H9 (cell line): ENCODE measurements around the gene CCDC12. TPM values are rescaled to one million over a fixed set of nuclear protein-coding genes. Genes with fewer than 3 reads are reported as not detected.

ENCODE experiments used
- DNase-seq: peaks from one replicate; pipeline ENCODE4 v3.0.0-alpha.2; 2017
- H2AFZ ChIP-seq: one replicate; pipeline ENCODE4 v1.6.1; 2013; ENCODE audit warnings: mild to moderate bottlenecking, low read length, control low read depth, moderate library complexity
- H2AK5ac ChIP-seq: 2 replicates; pipeline ENCODE4 v1.6.1; 2013; ENCODE audit warnings: low read length, control low read depth, mixed read lengths; ENCODE audit not compliant: insufficient read length
- H2BK120ac ChIP-seq: one replicate; pipeline ENCODE4 v1.6.1; 2013; ENCODE audit warnings: low read depth, mild to moderate bottlenecking, low read length, control low read depth, inconsistent platforms; ENCODE audit not compliant: poor library complexity, severe bottlenecking
- H2BK12ac ChIP-seq: 2 replicates; pipeline ENCODE4 v1.6.1; 2013; ENCODE audit warnings: low read length, control low read depth, mixed read lengths, low read depth; ENCODE audit not compliant: insufficient read length
- H2BK15ac ChIP-seq: 2 replicates; pipeline ENCODE4 v1.6.1; 2013; ENCODE audit warnings: low read depth, low read length, control low read depth
- H2BK20ac ChIP-seq: one replicate; pipeline ENCODE4 v1.6.1; 2013; ENCODE audit warnings: low read depth, mild to moderate bottlenecking, low read length, control low read depth, inconsistent platforms; ENCODE audit not compliant: poor library complexity, severe bottlenecking
- H2BK5ac ChIP-seq: 2 replicates; pipeline ENCODE4 v1.6.1; 2013; ENCODE audit warnings: low read length, control low read depth, mixed read lengths; ENCODE audit not compliant: insufficient read length
- H3K14ac ChIP-seq: 2 replicates; pipeline ENCODE4 v1.6.1; 2013; ENCODE audit warnings: low read length, control low read depth; ENCODE audit not compliant: insufficient read depth
- H3K18ac ChIP-seq: 2 replicates; pipeline ENCODE4 v1.6.1; 2013; ENCODE audit warnings: low read depth, mild to moderate bottlenecking, mixed read lengths, low read length, control low read depth; ENCODE audit not compliant: insufficient read length
- H3K23ac ChIP-seq: 2 replicates; pipeline ENCODE4 v1.6.1; 2013; ENCODE audit warnings: low read length, control low read depth, mixed read lengths, low read depth; ENCODE audit not compliant: insufficient read length
- H3K23me2 ChIP-seq: 2 replicates; pipeline ENCODE4 v1.6.1; 2013; ENCODE audit warnings: low read depth, mild to moderate bottlenecking, mixed read lengths, low read length, control low read depth; ENCODE audit not compliant: insufficient read length, poor library complexity, severe bottlenecking
- H3K27ac ChIP-seq: 2 replicates; pipeline ENCODE4 v1.5.1; 2013; ENCODE audit warnings: low read length, control low read depth, mixed read lengths, low read depth; ENCODE audit not compliant: insufficient read length
- H3K27me3 ChIP-seq: 2 replicates; pipeline ENCODE4 v1.6.1; 2013; ENCODE audit warnings: low read length, control low read depth, inconsistent platforms; ENCODE audit not compliant: insufficient read depth
- H3K4ac ChIP-seq: 2 replicates; pipeline ENCODE4 v1.6.1; 2013; ENCODE audit warnings: low read depth, mild to moderate bottlenecking, control low read depth, inconsistent platforms, low read length, moderate library complexity
- H3K4me1 ChIP-seq: 2 replicates; pipeline ENCODE4 v1.6.1; 2013; ENCODE audit warnings: low read length, control low read depth, inconsistent platforms; ENCODE audit not compliant: insufficient read depth
- H3K4me2 ChIP-seq: 2 replicates; pipeline ENCODE4 v1.6.1; 2013; ENCODE audit warnings: low read length, control low read depth, mixed read lengths; ENCODE audit not compliant: insufficient read length, insufficient read depth
- H3K56ac ChIP-seq: 2 replicates; pipeline ENCODE4 v1.6.1; 2013; ENCODE audit warnings: low read depth, mild to moderate bottlenecking, mixed read lengths, low read length, control low read depth; ENCODE audit not compliant: insufficient read length
- H3K79me1 ChIP-seq: 2 replicates; pipeline ENCODE4 v1.6.1; 2013; ENCODE audit warnings: low read depth, mild to moderate bottlenecking, moderate library complexity, low read length, control low read depth, inconsistent platforms; ENCODE audit not compliant: insufficient read depth, poor library complexity, severe bottlenecking
- H3K79me2 ChIP-seq: 2 replicates; pipeline ENCODE4 v1.6.1; 2013; ENCODE audit warnings: low read length, control low read depth, inconsistent platforms; ENCODE audit not compliant: insufficient read depth
- H3K9ac ChIP-seq: 2 replicates; pipeline ENCODE4 v1.6.1; 2013; ENCODE audit warnings: low read length, control low read depth, mixed read lengths; ENCODE audit not compliant: insufficient read length; ENCODE audit errors: extremely low read depth
- H3K9me3 ChIP-seq: one replicate; pipeline ENCODE4 v1.6.1; 2013; ENCODE audit warnings: low read depth, low read length, inconsistent platforms; ENCODE audit not compliant: control insufficient read depth
- H3T11ph ChIP-seq: one replicate; pipeline ENCODE4 v1.6.1; 2013; ENCODE audit warnings: mild to moderate bottlenecking, low read length, control low read depth, inconsistent platforms
- H4K20me1 ChIP-seq: one replicate; pipeline ENCODE4 v1.6.1; 2013; ENCODE audit not compliant: control insufficient read depth, insufficient read length, insufficient read depth
- H4K5ac ChIP-seq: 2 replicates; pipeline ENCODE4 v1.6.1; 2013; ENCODE audit warnings: low read depth, mild to moderate bottlenecking, mixed read lengths, low read length, control low read depth; ENCODE audit not compliant: insufficient read length
- H4K8ac ChIP-seq: replicated peaks from 2 replicates; pipeline ENCODE4 v1.6.1; 2013; ENCODE audit warnings: low read length, control low read depth, mixed read lengths, low read depth; ENCODE audit not compliant: insufficient read length
- H4K91ac ChIP-seq: 2 replicates; pipeline ENCODE4 v1.6.1; 2013; ENCODE audit warnings: low read depth, mild to moderate bottlenecking, moderate library complexity, mixed read lengths, low read length, control low read depth; ENCODE audit not compliant: insufficient read length
- H3K27ac Mint-ChIP-seq, 3 experiments: 2 replicates in 2 of 3; 3 replicates in 1 of 3; pipeline ENCODE4 v1.8.0; 2020 to 2021; ENCODE audit warnings: mixed read lengths in 3 of 3, mild to moderate bottlenecking in 1 of 3, moderate library complexity in 1 of 3
- H3K27me3 Mint-ChIP-seq: 2 replicates; pipeline ENCODE4 v1.8.0; 2021; ENCODE audit warnings: low read depth, mild to moderate bottlenecking, moderate library complexity, mixed read lengths
- H3K36me3 Mint-ChIP-seq, 3 experiments: 2 replicates in 2 of 3; 3 replicates in 1 of 3; pipeline ENCODE4 v1.8.0; 2020 to 2021; ENCODE audit warnings: low read depth in 3 of 3, mixed read lengths in 3 of 3; ENCODE audit not compliant: insufficient read depth in 1 of 3
- H3K4me1 Mint-ChIP-seq, 2 experiments: 2 replicates each; pipeline ENCODE4 v1.8.0; 2020; ENCODE audit warnings: mixed read lengths in 2 of 2
- H3K4me3 Mint-ChIP-seq, 2 experiments: 2 replicates in 1 of 2; 3 replicates in 1 of 2; pipeline ENCODE4 v1.8.0; 2020 to 2021; ENCODE audit warnings: mild to moderate bottlenecking in 2 of 2, mixed read lengths in 2 of 2, moderate library complexity in 1 of 2
- H3K9me3 Mint-ChIP-seq, 2 experiments: 2 replicates in 1 of 2; 3 replicates in 1 of 2; pipeline ENCODE4 v1.8.0; 2020; ENCODE audit warnings: mild to moderate bottlenecking in 2 of 2, mixed read lengths in 2 of 2, moderate library complexity in 1 of 2
- WGBS: extraction: QIAGEN DNeasy Blood & Tissue Kit; methylation state at CpG from one replicate; pipeline ENCODE4 v1.1.7; 2013; ENCODE audit warnings: missing lambda C conversion rate, low lambda C conversion rate, mixed read lengths; ENCODE audit not compliant: insufficient read length; ENCODE audit errors: extremely low coverage; 5-methylcytosine and 5-hydroxymethylcytosine counted together
- total RNA-seq: library from RNA; stranded (reverse); gene quantifications from 2 replicates; pipeline ENCODE4 v1.2.1, GENCODE V29; 2021
- TF ChIP-seq, protein P1 (sequence below): fragments of 200-600 bp; sonication (generic); conservative IDR thresholded peaks from 3 replicates; pipeline ENCODE4 v1.8.0; 2021; ENCODE audit warnings: antibody characterized with exemption, mild to moderate bottlenecking

The CCDC12 gene
- total RNA-seq, 1 experiment from 2014 or later = 54.0 TPM

DNA sequence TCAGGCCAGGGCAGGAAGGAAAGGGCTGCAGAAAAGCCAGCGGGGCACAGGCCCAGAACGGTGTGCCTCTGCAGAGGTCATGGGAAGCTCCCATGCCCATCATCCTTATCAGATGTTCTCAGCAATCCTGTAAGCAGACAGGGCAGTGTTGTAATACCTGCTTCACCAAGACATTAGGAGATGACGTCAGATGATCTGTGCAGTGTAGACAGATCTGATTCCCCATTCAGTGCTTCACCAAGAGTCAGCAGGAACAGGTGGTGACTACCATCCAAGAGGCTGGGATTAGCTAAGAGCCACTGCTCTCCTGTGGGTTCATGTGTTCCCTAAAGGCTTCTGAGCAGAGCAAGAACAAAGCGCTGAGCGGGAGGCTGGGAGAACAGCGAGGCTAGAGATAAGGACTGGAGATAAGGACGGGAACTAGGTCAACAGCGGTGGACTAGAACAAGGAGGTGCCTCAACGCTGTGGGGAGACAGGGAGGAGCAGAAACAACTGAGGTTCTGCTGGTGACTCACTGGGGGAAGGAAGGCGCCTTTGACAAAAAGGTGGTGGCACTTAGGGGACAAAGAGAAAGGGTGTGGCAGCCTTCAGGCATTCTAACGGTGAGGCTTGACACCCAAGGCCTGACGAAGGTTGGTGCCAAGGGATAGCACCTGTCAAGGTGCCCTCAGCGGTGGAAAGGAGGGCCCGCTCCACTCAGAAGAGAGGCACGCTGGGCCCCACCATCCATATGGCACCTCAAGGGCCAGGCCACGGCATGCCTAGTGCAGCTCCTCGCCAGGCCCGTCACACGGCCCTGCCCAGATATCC lies 28.4 kb downstream of the CCDC12 start:
- Mint-ChIP-seq H3K9me3 (no peaks in the 10 kb centered on the region; a peak in 1 of 5 replicates), H3K27me3 (no peaks in the 10 kb centered on the region), H3K4me1 (peaks cover 48 to 70% of the 10 kb centered on the region in 2 experiments), H3K36me3 (peaks cover 6 to 23% (median 17%) of the 10 kb centered on the region in 3 experiments), H3K4me3 (no peak overlapping the region), H3K27ac (peak overlapping the region in 2 of 3 experiments; percentile 41 to 57; a peak in 2 of 7 replicates)
- Histone ChIP-seq H2AFZ (no peak overlapping the region), H3K79me2 (peaks cover 36% of the 10 kb centered on the region; the same call in 1 of the 2 replicates), H3K23me2 (no peaks in the 10 kb centered on the region), H2BK12ac (no peak overlapping the region), H3K4me1 (peaks cover 8% of the 10 kb centered on the region; the same call in 1 of the 2 replicates), H2BK5ac (no peak overlapping the region), H3K9ac (no peak overlapping the region), H4K91ac (no peak overlapping the region), H3K4ac (no peak overlapping the region), H2BK120ac (no peak overlapping the region), H3K14ac (no peak overlapping the region), H3K18ac (no peak overlapping the region), H4K5ac (no peak overlapping the region), H3K23ac (no peak overlapping the region), H3K56ac (no peak overlapping the region), H2AK5ac (no peak overlapping the region), H3K9me3 (no peaks in the 10 kb centered on the region), H3K27me3 (no peaks in the 10 kb centered on the region), H3K27ac (no peak overlapping the region), H3K79me1 (peaks cover 16% of the 10 kb centered on the region), H4K20me1 (peaks cover 2% of the 10 kb centered on the region), H4K8ac (no peak overlapping the region), H2BK15ac (no peak overlapping the region), H3K4me2 (no peak overlapping the region), H3T11ph (no peak overlapping the region), H2BK20ac (no peak overlapping the region)
- DNase-seq = no peak
- WGBS = no CpG with 5 or more reads among the region's 19 CpGs
- TF ChIP-seq, protein P1, sequence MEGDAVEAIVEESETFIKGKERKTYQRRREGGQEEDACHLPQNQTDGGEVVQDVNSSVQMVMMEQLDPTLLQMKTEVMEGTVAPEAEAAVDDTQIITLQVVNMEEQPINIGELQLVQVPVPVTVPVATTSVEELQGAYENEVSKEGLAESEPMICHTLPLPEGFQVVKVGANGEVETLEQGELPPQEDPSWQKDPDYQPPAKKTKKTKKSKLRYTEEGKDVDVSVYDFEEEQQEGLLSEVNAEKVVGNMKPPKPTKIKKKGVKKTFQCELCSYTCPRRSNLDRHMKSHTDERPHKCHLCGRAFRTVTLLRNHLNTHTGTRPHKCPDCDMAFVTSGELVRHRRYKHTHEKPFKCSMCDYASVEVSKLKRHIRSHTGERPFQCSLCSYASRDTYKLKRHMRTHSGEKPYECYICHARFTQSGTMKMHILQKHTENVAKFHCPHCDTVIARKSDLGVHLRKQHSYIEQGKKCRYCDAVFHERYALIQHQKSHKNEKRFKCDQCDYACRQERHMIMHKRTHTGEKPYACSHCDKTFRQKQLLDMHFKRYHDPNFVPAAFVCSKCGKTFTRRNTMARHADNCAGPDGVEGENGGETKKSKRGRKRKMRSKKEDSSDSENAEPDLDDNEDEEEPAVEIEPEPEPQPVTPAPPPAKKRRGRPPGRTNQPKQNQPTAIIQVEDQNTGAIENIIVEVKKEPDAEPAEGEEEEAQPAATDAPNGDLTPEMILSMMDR = no peak
